ENCODE results near the gene SKAP2.

SKAP2 gene

DNA sequence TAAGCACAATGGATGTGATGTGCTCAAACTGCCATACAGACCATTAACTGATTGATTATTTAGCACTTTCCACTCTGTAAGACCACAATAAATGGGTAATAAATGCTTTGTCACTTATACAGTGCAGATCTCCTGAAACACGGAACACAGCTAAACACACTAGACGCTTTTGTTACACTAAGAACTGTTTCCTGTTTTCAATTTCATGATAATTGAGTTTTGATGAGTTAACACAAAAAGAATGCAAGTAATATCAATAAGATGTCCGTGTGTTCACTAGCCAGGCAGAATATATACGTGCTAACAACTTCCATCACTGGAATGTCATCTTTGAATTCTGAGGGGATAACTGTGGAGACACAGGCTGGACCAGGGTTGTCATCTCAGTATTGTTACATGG is 178.8 kb downstream of the SKAP2 start:
- no peak overlapping the region for H3K27ac ChIP-seq (ENCODE audit: low read depth, low read length)

DNA sequence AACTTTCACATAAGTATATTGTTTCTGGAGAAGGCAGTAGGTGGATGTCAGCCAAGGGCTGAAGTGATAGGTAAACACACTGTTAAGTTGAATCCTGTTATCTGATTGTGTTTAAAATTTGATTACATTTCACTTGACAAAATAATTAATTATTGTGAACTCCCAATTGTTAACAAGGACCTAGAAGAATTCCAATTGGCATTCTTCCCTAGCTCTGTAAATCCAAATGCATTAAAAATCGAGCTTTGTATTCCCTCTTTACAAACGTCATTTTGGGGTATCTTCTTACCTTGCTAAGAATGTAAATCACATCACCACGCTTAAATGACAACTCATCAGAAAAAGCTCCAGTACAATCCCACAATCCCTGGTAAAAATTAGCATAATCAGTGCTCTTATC is 179.9 kb downstream of the SKAP2 start:
- Histone ChIP-seq H3K27ac (ENCODE audit: low read depth, low read length) (no peak overlapping the region), H3K4me3 (ENCODE audit: low read length) (no peak overlapping the region), H3K36me3 (ENCODE audit: control insufficient read depth, insufficient read depth, low read length) (no peaks in the 10 kb centered on the region), H3K27me3 (ENCODE audit: control insufficient read depth, insufficient read depth, low read length) (no peaks in the 10 kb centered on the region), H3K4me1 (ENCODE audit: control insufficient read depth, insufficient read depth, low read length) (no peaks in the 10 kb centered on the region), H3K9ac (ENCODE audit: low read length) (no peak overlapping the region)

More for the DNA sequence above, 178.8 kb downstream of the SKAP2 start:
- H3K36me3 ChIP-seq (ENCODE audit: control insufficient read depth, insufficient read depth, low read length): no peaks in the 10 kb centered on the region
- no peak overlapping the region for H3K4me3 ChIP-seq (ENCODE audit: low read length)
- H3K4me1 ChIP-seq (ENCODE audit: control insufficient read depth, insufficient read depth, low read length): no peaks in the 10 kb centered on the region
- no peak overlapping the region for H3K9ac ChIP-seq (ENCODE audit: low read length)
- H3K27me3 ChIP-seq (ENCODE audit: control insufficient read depth, insufficient read depth, low read length): no peaks in the 10 kb centered on the region

GRCh38 chr7:26683277-26683676 is 181.1 kb downstream of the SKAP2 start:
- H3K27ac ChIP-seq (ENCODE audit: low read depth, low read length): no peak overlapping the region
- no peaks in the 10 kb centered on the region for H3K4me1 ChIP-seq (ENCODE audit: control insufficient read depth, insufficient read depth, low read length)
- no peak overlapping the region for H3K4me3 ChIP-seq (ENCODE audit: low read length)
- H3K9ac ChIP-seq (ENCODE audit: low read length): no peak overlapping the region
- no peaks in the 10 kb centered on the region for H3K27me3 ChIP-seq (ENCODE audit: control insufficient read depth, insufficient read depth, low read length)
- H3K36me3 ChIP-seq (ENCODE audit: control insufficient read depth, insufficient read depth, low read length): no peaks in the 10 kb centered on the region

GRCh38 chr7:26681819-26682418 is 182.5 kb downstream of the SKAP2 start:
- Histone ChIP-seq H3K4me3 (ENCODE audit: low read length) (no peak overlapping the region), H3K4me1 (ENCODE audit: control insufficient read depth, insufficient read depth, low read length) (no peaks in the 10 kb centered on the region), H3K36me3 (ENCODE audit: control insufficient read depth, insufficient read depth, low read length) (no peaks in the 10 kb centered on the region), H3K9ac (ENCODE audit: low read length) (no peak overlapping the region), H3K27me3 (ENCODE audit: control insufficient read depth, insufficient read depth, low read length) (no peaks in the 10 kb centered on the region), H3K27ac (ENCODE audit: low read depth, low read length) (no peak overlapping the region)

GRCh38 chr7:26680587-26680986 is 183.8 kb downstream of the SKAP2 start:
- H3K27ac ChIP-seq (ENCODE audit: low read depth, low read length): no peak overlapping the region
- H3K4me1 ChIP-seq (ENCODE audit: control insufficient read depth, insufficient read depth, low read length): no peaks in the 10 kb centered on the region
- H3K36me3 ChIP-seq (ENCODE audit: control insufficient read depth, insufficient read depth, low read length): no peaks in the 10 kb centered on the region
- no peak overlapping the region for H3K4me3 ChIP-seq (ENCODE audit: low read length)
- H3K27me3 ChIP-seq (ENCODE audit: control insufficient read depth, insufficient read depth, low read length): no peaks in the 10 kb centered on the region
- no peak overlapping the region for H3K9ac ChIP-seq (ENCODE audit: low read length)

DNA sequence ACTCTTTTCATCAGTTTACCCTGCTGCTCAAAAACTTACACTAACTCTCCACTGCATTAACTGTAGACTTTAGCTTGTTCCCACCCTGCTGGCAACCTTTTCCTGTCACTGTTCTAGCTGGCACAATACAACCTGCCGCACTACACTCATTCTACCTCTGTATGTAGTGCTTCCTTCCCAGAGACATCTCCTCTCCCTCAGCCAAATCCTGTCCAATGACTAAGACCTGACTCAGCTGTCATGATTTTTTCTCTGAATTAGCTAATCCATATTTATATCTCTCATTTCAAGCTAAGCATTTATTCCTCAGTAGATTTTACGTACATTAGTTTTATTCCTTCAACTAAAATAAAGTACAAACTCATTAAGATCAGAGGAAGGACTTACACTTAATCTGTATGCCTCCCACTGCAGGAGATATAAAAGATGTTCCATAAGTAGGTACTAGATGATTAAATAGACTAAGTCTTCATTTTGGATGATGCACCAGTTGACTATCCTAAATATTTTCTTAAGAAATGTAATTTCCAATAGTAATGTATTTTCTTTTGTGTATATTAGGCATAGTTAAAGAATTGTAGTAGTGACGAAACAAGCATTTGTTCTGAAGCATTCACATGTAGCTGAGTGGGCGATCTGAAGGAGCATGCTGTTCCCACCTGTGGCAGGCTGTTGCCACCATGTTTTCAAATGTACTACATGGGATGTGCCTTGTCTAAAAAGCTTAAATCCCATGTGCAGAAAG is 189.1 kb downstream of the SKAP2 start:
- H3K9ac ChIP-seq (ENCODE audit: low read length): no peak overlapping the region
- H3K27ac ChIP-seq (ENCODE audit: low read depth, low read length): no peak overlapping the region
- no peaks in the 10 kb centered on the region for H3K36me3 ChIP-seq (ENCODE audit: control insufficient read depth, insufficient read depth, low read length)
- H3K27me3 ChIP-seq (ENCODE audit: control insufficient read depth, insufficient read depth, low read length): no peaks in the 10 kb centered on the region
- H3K4me3 ChIP-seq (ENCODE audit: low read length): no peak overlapping the region
- no peaks in the 10 kb centered on the region for H3K4me1 ChIP-seq (ENCODE audit: control insufficient read depth, insufficient read depth, low read length)

DNA sequence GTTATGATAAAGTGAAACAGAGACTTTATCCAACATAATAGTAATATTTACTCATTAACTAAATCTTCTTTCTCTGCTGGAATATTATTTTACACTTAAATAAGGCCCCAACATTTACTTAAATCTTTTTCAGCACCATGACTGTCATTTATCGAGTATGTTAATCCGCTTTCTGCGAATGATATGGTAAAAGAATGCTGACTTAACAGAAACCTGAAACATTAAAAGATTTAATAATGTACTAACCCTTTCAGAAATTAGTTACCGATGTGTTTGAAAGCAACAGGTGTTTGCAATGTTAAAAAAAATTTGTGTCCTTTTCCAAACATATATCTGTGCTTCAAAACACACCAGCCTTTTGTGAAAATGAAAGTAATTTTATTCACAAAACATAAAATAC is 190.5 kb downstream of the SKAP2 start:
- Histone ChIP-seq H3K27ac (ENCODE audit: low read depth, low read length) (no peak overlapping the region), H3K4me1 (ENCODE audit: control insufficient read depth, insufficient read depth, low read length) (no peaks in the 10 kb centered on the region), H3K4me3 (ENCODE audit: low read length) (no peak overlapping the region), H3K27me3 (ENCODE audit: control insufficient read depth, insufficient read depth, low read length) (no peaks in the 10 kb centered on the region), H3K36me3 (ENCODE audit: control insufficient read depth, insufficient read depth, low read length) (no peaks in the 10 kb centered on the region), H3K9ac (ENCODE audit: low read length) (no peak overlapping the region)

DNA sequence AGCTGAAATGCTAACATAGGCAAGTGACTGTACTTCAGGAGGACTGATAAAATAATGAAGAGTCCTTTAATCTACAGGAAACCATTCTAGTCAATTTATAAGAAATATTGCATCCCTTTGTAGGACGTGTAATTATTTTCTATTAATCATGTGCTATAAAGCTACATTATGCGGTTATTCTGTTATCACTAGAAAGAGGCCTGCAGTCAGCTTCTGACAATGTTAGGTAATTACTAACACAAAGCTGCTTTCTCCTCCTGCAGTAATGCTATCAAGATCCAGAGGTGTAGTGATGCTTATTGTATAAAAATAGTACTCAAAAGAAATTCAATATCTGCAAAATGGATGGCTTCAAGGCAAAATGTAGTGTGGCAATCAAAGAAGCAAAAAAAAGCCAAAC is 191.1 kb downstream of the SKAP2 start:
- Histone ChIP-seq H3K4me1 (ENCODE audit: control insufficient read depth, insufficient read depth, low read length) (no peaks in the 10 kb centered on the region), H3K36me3 (ENCODE audit: control insufficient read depth, insufficient read depth, low read length) (no peaks in the 10 kb centered on the region), H3K9ac (ENCODE audit: low read length) (no peak overlapping the region), H3K27me3 (ENCODE audit: control insufficient read depth, insufficient read depth, low read length) (no peaks in the 10 kb centered on the region), H3K27ac (ENCODE audit: low read depth, low read length) (no peak overlapping the region), H3K4me3 (ENCODE audit: low read length) (no peak overlapping the region)

DNA sequence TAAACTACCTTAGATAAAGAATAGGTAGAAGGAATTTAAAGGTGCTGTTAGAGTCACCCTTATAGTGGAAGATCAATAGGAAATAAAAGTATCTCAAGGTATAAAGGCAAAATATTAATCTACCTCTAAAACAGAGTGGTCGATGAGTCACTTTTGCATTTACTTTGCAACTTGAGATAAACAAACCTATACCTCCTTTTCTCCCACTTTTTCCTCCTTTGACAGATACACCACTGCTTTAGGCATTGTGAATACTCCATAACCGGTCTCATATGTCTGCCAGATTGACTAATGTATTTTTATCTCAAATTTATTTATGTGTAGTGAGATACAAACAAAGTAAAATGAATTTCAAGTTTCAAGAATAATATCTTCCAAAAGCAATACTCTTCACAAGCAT is 193.5 kb downstream of the SKAP2 start:
- no peak overlapping the region for H3K27ac ChIP-seq (ENCODE audit: low read depth, low read length)
- no peak overlapping the region for H3K4me3 ChIP-seq (ENCODE audit: low read length)
- H3K27me3 ChIP-seq (ENCODE audit: control insufficient read depth, insufficient read depth, low read length): no peaks in the 10 kb centered on the region
- no peaks in the 10 kb centered on the region for H3K36me3 ChIP-seq (ENCODE audit: control insufficient read depth, insufficient read depth, low read length)
- H3K9ac ChIP-seq (ENCODE audit: low read length): no peak overlapping the region
- H3K4me1 ChIP-seq (ENCODE audit: control insufficient read depth, insufficient read depth, low read length): no peaks in the 10 kb centered on the region

DNA sequence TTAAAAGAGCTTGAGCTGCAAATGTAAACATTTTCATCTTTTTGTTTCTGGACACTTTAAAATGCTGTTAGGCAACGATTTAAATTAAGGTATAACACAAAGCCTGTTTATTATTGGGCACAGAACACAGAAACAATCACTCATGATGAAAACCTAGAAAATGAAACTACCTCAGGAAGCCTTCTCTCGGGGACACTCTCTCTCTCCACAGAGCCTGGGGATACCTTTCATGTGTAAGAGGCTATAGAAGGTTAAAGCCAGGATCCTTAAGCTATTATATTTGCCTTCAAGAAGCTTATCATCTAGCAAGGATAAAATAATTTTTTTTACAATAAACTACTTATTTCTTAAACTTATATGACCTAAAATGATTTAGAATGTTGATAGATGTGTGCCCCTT is 194.1 kb downstream of the SKAP2 start:
- Histone ChIP-seq H3K4me3 (ENCODE audit: low read length) (no peak overlapping the region), H3K27ac (ENCODE audit: low read depth, low read length) (no peak overlapping the region), H3K27me3 (ENCODE audit: control insufficient read depth, insufficient read depth, low read length) (no peaks in the 10 kb centered on the region), H3K36me3 (ENCODE audit: control insufficient read depth, insufficient read depth, low read length) (no peaks in the 10 kb centered on the region), H3K9ac (ENCODE audit: low read length) (no peak overlapping the region), H3K4me1 (ENCODE audit: control insufficient read depth, insufficient read depth, low read length) (no peaks in the 10 kb centered on the region)

GRCh38 chr7:26668821-26669220 is 195.6 kb downstream of the SKAP2 start:
- Histone ChIP-seq H3K27me3 (ENCODE audit: control insufficient read depth, insufficient read depth, low read length) (no peaks in the 10 kb centered on the region), H3K4me1 (ENCODE audit: control insufficient read depth, insufficient read depth, low read length) (no peaks in the 10 kb centered on the region), H3K4me3 (ENCODE audit: low read length) (no peak overlapping the region), H3K27ac (ENCODE audit: low read depth, low read length) (no peak overlapping the region), H3K9ac (ENCODE audit: low read length) (no peak overlapping the region), H3K36me3 (ENCODE audit: control insufficient read depth, insufficient read depth, low read length) (no peaks in the 10 kb centered on the region)

GRCh38 chr7:26667514-26668133 is 196.8 kb downstream of the SKAP2 start:
- no peaks in the 10 kb centered on the region for H3K4me1 ChIP-seq (ENCODE audit: control insufficient read depth, insufficient read depth, low read length)
- no peaks in the 10 kb centered on the region for H3K36me3 ChIP-seq (ENCODE audit: control insufficient read depth, insufficient read depth, low read length)
- no peak overlapping the region for H3K9ac ChIP-seq (ENCODE audit: low read length)
- no peak overlapping the region for H3K4me3 ChIP-seq (ENCODE audit: low read length)
- no peaks in the 10 kb centered on the region for H3K27me3 ChIP-seq (ENCODE audit: control insufficient read depth, insufficient read depth, low read length)
- no peak overlapping the region for H3K27ac ChIP-seq (ENCODE audit: low read depth, low read length)

Measured in rectal smooth muscle tissue (tissue), 1 donor.